Chondrocyte (in vitro differentiated cells): ENCODE data around the gene SH3RF1. TPM values are rescaled to one million over a fixed set of nuclear protein-coding genes. Genes with fewer than 3 reads are reported as not detected.
A peak's percentile ranks its signal among the peaks of the same experiment; 100 is the strongest.

Experiments used
- DNase-seq: peaks from one replicate; pipeline ENCODE4 v3.0.0; 2021; ENCODE audit warnings: mixed read lengths, low spot score
- H3K27ac Mint-ChIP-seq: one replicate; pipeline ENCODE4 v1.8.0; 2021; ENCODE audit warnings: mild to moderate bottlenecking, moderate library complexity, mixed read lengths; ENCODE audit not compliant: unreplicated experiment
- H3K27me3 Mint-ChIP-seq: 2 replicates; pipeline ENCODE4 v1.8.0; 2021; ENCODE audit warnings: low read depth, mixed read lengths
- H3K36me3 Mint-ChIP-seq: 2 replicates; pipeline ENCODE4 v1.8.0; 2021; ENCODE audit warnings: low read depth, mixed read lengths
- H3K4me1 Mint-ChIP-seq: 2 replicates; pipeline ENCODE4 v1.8.0; 2021; ENCODE audit warnings: low read depth, mild to moderate bottlenecking, mixed read lengths
- H3K4me3 Mint-ChIP-seq: one replicate; pipeline ENCODE4 v1.8.0; 2021; ENCODE audit warnings: mild to moderate bottlenecking, moderate library complexity, mixed read lengths; ENCODE audit not compliant: unreplicated experiment
- H3K9me3 Mint-ChIP-seq: 2 replicates; pipeline ENCODE4 v1.8.0; 2021; ENCODE audit warnings: low read depth, mixed read lengths
- CTCF ChIP-seq: fragments of 200-600 bp; sonication (generic); IDR thresholded peaks from 2 replicates; pipeline ENCODE4 v1.5.0; 2021; ENCODE audit warnings: antibody characterized with exemption, mild to moderate bottlenecking, moderate library complexity
- total RNA-seq: library from RNA; stranded (reverse); gene quantifications from 3 replicates; pipeline ENCODE4 v1.2.1, GENCODE V29; 2021

Gene SH3RF1
- total RNA-seq, 1 donor from 2014 or later: 25.2 TPM

GRCh38 chr4:169189372-169189771 is 81.4 kb downstream of the SH3RF1 start:
- Mint-ChIP-seq H3K4me1 (peaks cover 43% of the 10 kb centered on the region), H3K9me3 (no peaks in the 10 kb centered on the region), H3K36me3 (no peaks in the 10 kb centered on the region), H3K27me3 (no peaks in the 10 kb centered on the region), H3K27ac (no peak overlapping the region), H3K4me3 (no peak overlapping the region)
- TF ChIP-seq CTCF: no peak
- DNase-seq: no peak

- Mint-ChIP-seq H3K4me1 (peaks cover 37% of the 10 kb centered on the region), H3K27ac (no peak overlapping the region), H3K36me3 (no peaks in the 10 kb centered on the region), H3K9me3 (no peaks in the 10 kb centered on the region), H3K27me3 (no peaks in the 10 kb centered on the region), H3K4me3 (no peak overlapping the region)
- DNase-seq: no peak
- no peak for TF ChIP-seq CTCF
Observed at GRCh38 chr4:169188204-169188603, 82.6 kb downstream of the SH3RF1 start.

GRCh38 chr4:169185133-169185956 is 85.4 kb downstream of the SH3RF1 start:
- Mint-ChIP-seq H3K27me3 (no peaks in the 10 kb centered on the region), H3K36me3 (no peaks in the 10 kb centered on the region), H3K9me3 (no peaks in the 10 kb centered on the region), H3K27ac (peak overlapping the region; percentile 39), H3K4me3 (no peak overlapping the region), H3K4me1 (peaks cover 36% of the 10 kb centered on the region)
- no peak for DNase-seq
- TF ChIP-seq CTCF: peak; percentile 26

GRCh38 chr4:169184686-169185085 is 86.1 kb downstream of the SH3RF1 start:
- no peak overlapping the region for H3K4me3 Mint-ChIP-seq
- H3K4me1 Mint-ChIP-seq: peaks cover 42% of the 10 kb centered on the region
- no peaks in the 10 kb centered on the region for H3K27me3 Mint-ChIP-seq
- H3K36me3 Mint-ChIP-seq: no peaks in the 10 kb centered on the region
- no peak overlapping the region for H3K27ac Mint-ChIP-seq
- no peaks in the 10 kb centered on the region for H3K9me3 Mint-ChIP-seq
- DNase-seq: no peak
- TF ChIP-seq CTCF: no peak

GRCh38 chr4:169184236-169184635 is 86.5 kb downstream of the SH3RF1 start:
- Mint-ChIP-seq H3K4me3 (no peak overlapping the region), H3K36me3 (no peaks in the 10 kb centered on the region), H3K4me1 (peaks cover 43% of the 10 kb centered on the region), H3K27ac (no peak overlapping the region), H3K27me3 (no peaks in the 10 kb centered on the region), H3K9me3 (no peaks in the 10 kb centered on the region)
- no peak for DNase-seq
- no peak for TF ChIP-seq CTCF
